ENCODE data around the gene TNS1.
"Not testable (repeated sequence)": the region's sequence is repeated elsewhere in the genome, so short reads cannot be mapped to it uniquely, and the experiment has no call there.

Gene TNS1

DNA sequence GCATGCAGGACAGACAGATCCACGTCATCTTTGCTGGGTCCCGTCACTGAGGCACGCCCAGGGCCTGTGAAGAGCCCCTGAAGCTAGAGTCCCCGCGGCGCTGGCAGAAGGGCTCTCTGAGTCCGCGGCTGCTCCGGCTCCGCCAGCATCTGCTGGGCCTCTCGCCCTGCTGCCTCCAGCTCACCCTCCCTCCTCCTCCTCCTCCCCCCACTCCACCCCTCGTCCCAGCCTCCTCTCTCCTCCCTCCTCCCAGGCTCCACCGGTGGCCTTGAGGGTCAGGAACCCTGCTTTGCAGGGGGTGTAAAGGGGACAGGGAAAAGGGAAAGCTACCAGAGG, at the start of gene TNS1:
Gene TNS1, minus strand, starts transcription at position 151 of the 336 bp plus-strand sequence. Its CDS starts 123 bp downstream, at position 28.
- no peaks in the 10 kb centered on the region for H3K4me1 ChIP-seq (ENCODE audit: control insufficient read depth, insufficient read depth, low read length)
- no peaks in the 10 kb centered on the region for H3K36me3 ChIP-seq (ENCODE audit: control insufficient read depth, insufficient read depth, low read length)
- H3K9me3 ChIP-seq (ENCODE audit: control insufficient read depth, insufficient read depth, low read length), result no peaks in the 10 kb centered on the region
- H3K27me3 ChIP-seq (ENCODE audit: control insufficient read depth, insufficient read depth, low read length), result peaks cover 12% of the 10 kb centered on the region
- H3K4me3 ChIP-seq (ENCODE audit: low read depth, low read length), result no peak within 1 kb of the TSS
- no peak within 1 kb of the TSS for H3K9ac ChIP-seq (ENCODE audit: low read depth, low read length)

DNA sequence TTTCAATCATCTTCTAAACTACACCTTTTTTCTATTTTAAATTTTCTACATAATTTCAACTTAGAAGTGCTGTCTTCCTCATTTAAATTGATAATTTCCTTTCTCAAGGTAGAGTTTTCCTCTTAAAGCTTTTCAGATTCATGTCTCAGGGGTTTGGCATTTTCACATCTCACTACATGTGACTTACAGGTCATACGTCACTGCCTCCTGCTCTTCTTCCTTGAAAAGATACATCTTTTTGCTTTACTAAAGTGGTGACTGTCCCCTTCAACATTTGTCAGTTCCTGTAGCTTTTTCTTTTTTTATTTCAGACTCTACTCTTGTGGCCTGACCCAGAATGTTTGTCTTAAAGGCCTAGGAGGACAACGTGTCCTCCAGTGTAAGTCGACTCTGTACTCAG, 49.1 kb upstream of the TNS1 start:
- Histone ChIP-seq H3K27me3 (ENCODE audit: control insufficient read depth, insufficient read depth, low read length) (no peaks in the 10 kb centered on the region), H3K36me3 (ENCODE audit: control insufficient read depth, insufficient read depth, low read length) (no peaks in the 10 kb centered on the region), H3K4me1 (ENCODE audit: control insufficient read depth, insufficient read depth, low read length) (no peaks in the 10 kb centered on the region), H3K4me3 (ENCODE audit: low read depth, low read length) (no peak overlapping the region), H3K9ac (ENCODE audit: low read depth, low read length) (no peak overlapping the region), H3K9me3 (ENCODE audit: control insufficient read depth, insufficient read depth, low read length) (no peaks in the 10 kb centered on the region)

DNA sequence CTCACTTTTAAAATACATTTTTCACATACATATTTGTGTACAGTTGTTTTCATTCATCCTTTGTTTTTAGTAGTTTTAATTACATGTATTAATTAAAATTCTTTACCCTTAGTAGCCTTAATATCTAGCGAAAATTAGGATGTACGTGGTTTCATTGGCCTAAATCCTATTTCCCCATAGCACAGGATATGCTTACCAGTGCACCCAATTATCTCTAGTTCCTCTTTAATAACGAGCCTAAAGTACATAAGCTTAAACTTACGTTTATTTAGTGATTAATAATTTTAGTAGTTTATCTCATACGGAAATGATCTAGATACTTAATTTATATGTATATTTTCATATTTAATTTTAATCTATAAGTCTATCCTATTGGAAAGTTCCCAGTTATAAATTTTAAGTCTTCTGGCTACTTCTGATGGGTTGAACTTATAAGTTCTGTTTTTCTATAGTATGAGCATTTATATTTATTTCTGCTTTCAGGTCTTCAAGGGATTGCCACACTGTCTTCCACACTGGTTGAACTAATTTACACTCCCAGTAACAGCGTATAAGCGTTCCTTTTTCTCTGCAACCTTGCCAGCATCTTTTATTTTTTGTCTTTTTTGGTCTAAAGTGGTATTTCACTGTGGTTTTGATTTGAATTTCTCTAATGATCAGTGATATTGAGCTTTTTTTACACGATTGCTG, 44.9 kb upstream of the TNS1 start:
- no peaks in the 10 kb centered on the region for H3K9me3 ChIP-seq (ENCODE audit: control insufficient read depth, insufficient read depth, low read length)
- no peaks in the 10 kb centered on the region for H3K4me1 ChIP-seq (ENCODE audit: control insufficient read depth, insufficient read depth, low read length)
- H3K4me3 ChIP-seq (ENCODE audit: low read depth, low read length), result no peak overlapping the region
- H3K27me3 ChIP-seq (ENCODE audit: control insufficient read depth, insufficient read depth, low read length), result no peaks in the 10 kb centered on the region
- H3K36me3 ChIP-seq (ENCODE audit: control insufficient read depth, insufficient read depth, low read length), result no peaks in the 10 kb centered on the region
- H3K9ac ChIP-seq (ENCODE audit: low read depth, low read length), result no peak overlapping the region

DNA sequence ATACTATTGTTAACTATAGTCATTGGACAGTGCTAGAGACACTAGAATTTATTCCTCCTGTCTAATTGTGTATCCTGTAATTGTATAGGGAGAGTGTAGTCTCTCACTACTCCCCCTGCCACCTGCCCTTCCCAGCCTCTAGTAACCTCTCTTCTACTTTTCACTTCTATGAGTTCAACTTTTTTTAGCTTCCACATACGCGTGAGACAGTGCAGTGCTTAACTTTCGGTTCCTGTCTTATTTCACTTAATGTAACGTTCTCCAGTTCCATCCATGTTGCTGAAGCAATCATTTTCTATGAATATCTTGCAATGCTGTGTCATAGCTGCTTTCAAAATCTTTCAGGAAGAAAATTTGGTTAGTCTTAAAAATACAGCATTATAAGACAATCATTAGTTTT, 43.4 kb upstream of the TNS1 start:
- Histone ChIP-seq H3K4me1 (ENCODE audit: control insufficient read depth, insufficient read depth, low read length) (no peaks in the 10 kb centered on the region), H3K9ac (ENCODE audit: low read depth, low read length) (no peak overlapping the region), H3K9me3 (ENCODE audit: control insufficient read depth, insufficient read depth, low read length) (no peaks in the 10 kb centered on the region), H3K27me3 (ENCODE audit: control insufficient read depth, insufficient read depth, low read length) (no peaks in the 10 kb centered on the region), H3K4me3 (ENCODE audit: low read depth, low read length) (no peak overlapping the region), H3K36me3 (ENCODE audit: control insufficient read depth, insufficient read depth, low read length) (no peaks in the 10 kb centered on the region)

DNA sequence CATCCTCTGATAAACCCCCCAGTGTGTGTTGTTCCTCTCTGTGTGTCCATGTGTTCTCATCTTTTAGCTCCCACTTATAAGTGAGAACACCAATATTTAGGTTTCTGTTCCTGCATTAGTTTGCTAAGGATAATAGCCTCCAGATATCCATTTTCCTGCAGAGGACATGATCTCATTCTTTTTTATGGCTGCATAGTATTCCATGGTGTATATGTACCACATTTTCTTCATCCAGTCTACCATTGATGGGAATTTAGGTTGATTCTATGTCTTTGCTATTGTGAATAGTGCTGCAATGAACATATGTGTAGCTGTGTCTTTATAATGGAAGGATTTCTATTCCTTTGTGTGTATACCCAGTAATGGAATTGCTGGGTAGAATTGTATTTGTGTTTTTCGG, 41.8 kb upstream of the TNS1 start:
- H3K36me3 ChIP-seq (ENCODE audit: control insufficient read depth, insufficient read depth, low read length); H3K4me3 ChIP-seq (ENCODE audit: low read depth, low read length); H3K27me3 ChIP-seq (ENCODE audit: control insufficient read depth, insufficient read depth, low read length); H3K9me3 ChIP-seq (ENCODE audit: control insufficient read depth, insufficient read depth, low read length); H3K9ac ChIP-seq (ENCODE audit: low read depth, low read length); H3K4me1 ChIP-seq (ENCODE audit: control insufficient read depth, insufficient read depth, low read length): not testable (repeated sequence)

DNA sequence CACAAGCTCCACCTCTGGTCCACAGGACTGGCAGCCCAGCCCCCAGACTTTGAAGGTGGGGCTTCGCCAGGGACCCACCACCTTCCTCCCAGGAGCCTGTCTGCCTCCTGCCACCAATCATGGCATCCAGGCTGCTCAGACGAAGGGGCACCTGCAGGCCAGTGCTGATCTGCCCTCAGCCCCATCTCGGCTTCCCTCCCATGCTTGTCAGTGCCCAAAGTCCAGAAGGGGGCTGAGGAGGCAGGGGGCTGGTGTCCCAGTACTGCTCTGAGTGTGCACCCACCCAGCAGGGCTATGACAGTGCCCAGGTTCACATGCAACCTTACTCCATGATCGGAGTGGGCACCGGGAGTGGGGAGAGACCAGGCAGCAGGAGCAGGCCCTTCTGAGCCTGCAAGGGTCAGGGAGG, 40.9 kb upstream of the TNS1 start:
- H3K9ac ChIP-seq (ENCODE audit: low read depth, low read length), result no peak overlapping the region
- H3K27me3 ChIP-seq (ENCODE audit: control insufficient read depth, insufficient read depth, low read length), result no peaks in the 10 kb centered on the region
- no peaks in the 10 kb centered on the region for H3K36me3 ChIP-seq (ENCODE audit: control insufficient read depth, insufficient read depth, low read length)
- no peaks in the 10 kb centered on the region for H3K4me1 ChIP-seq (ENCODE audit: control insufficient read depth, insufficient read depth, low read length)
- H3K9me3 ChIP-seq (ENCODE audit: control insufficient read depth, insufficient read depth, low read length), result no peaks in the 10 kb centered on the region
- no peak overlapping the region for H3K4me3 ChIP-seq (ENCODE audit: low read depth, low read length)

DNA sequence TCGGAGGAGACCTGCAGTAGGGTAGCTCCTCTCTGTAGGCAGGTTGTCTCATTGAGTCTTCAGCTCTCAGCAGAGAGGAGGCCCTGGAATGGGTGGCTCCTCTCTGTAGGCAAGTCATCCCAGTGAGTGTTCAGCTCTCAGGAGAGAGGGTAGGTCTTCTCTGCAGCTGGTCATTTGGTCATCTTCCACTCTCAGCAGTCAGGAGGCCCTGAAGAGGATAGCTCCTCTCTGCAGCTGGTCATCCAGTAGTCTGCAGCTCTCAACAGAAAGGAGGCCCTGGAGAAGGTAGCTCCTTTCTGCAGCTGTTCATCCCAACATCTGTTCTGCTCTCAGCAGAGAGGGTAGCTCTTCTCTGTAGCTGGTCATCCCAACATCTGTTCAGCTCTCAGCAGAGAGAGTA, 40.3 kb upstream of the TNS1 start:
- no peaks in the 10 kb centered on the region for H3K36me3 ChIP-seq (ENCODE audit: control insufficient read depth, insufficient read depth, low read length)
- H3K27me3 ChIP-seq (ENCODE audit: control insufficient read depth, insufficient read depth, low read length), result no peaks in the 10 kb centered on the region
- no peak overlapping the region for H3K9ac ChIP-seq (ENCODE audit: low read depth, low read length)
- no peaks in the 10 kb centered on the region for H3K4me1 ChIP-seq (ENCODE audit: control insufficient read depth, insufficient read depth, low read length)
- no peak overlapping the region for H3K4me3 ChIP-seq (ENCODE audit: low read depth, low read length)
- no peaks in the 10 kb centered on the region for H3K9me3 ChIP-seq (ENCODE audit: control insufficient read depth, insufficient read depth, low read length)

DNA sequence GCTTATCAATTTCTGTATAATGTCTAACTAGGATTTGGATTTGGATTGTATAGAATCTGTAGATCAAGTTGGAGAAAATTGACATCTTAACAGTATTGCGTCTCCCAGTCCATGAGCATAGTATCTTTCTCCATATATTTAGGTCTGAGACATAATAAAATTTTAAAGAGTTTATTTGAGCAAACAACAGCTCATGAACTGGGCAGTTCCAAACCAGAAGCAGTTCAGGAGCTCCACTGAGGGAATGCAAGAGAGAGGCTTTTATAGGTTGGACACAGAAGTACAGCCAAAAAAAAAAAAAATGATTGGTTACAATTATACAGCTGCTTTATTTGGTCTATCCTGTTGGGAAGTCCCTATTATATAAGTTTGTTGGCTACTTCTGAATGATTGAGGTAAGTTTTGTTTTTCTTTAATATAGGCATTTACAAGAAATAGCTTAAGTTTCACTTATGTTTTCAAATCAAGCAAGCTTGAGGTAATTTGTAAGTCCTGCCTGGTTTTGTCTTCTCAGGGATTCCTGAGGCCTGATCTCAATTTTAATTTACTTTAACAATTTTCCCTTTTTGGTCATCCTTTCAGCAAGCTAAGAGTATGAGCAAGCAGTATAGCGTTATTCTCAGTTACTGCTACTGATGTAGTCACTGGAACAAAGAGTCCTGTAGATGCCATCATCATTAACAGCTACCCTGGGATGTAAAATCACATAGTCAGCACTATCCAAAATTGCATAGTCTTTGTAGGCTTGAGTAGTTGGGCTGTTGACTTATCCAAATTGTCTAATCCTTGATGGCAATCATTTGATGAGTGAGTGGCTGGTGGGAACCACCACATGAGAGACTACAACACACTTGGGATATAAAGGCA, 38.7 kb upstream of the TNS1 start:
- Histone ChIP-seq H3K4me1 (ENCODE audit: control insufficient read depth, insufficient read depth, low read length) (no peaks in the 10 kb centered on the region), H3K27me3 (ENCODE audit: control insufficient read depth, insufficient read depth, low read length) (no peaks in the 10 kb centered on the region)

DNA sequence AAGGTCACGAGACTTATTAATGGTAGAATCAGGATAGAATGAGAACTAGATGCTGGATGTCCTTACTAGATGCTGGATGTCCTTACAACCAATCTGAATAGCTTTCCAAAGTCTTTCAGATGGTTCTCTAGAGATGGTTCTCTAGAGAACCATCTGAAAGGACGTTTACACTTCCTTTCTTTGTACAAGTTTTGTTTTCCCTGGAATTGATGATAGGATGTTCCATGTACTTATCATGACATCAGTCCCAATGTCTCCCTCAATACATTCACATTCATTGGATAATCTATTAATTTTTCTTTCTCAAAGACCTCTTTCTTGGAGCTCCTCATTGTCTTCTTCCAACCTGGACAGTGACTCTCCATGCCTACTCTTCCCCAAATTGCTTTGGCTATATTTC, 38.1 kb upstream of the TNS1 start:
- Histone ChIP-seq H3K4me1 (ENCODE audit: control insufficient read depth, insufficient read depth, low read length) (no peaks in the 10 kb centered on the region), H3K36me3 (ENCODE audit: control insufficient read depth, insufficient read depth, low read length) (no peaks in the 10 kb centered on the region), H3K9ac (ENCODE audit: low read depth, low read length) (no peak overlapping the region), H3K4me3 (ENCODE audit: low read depth, low read length) (no peak overlapping the region), H3K27me3 (ENCODE audit: control insufficient read depth, insufficient read depth, low read length) (no peaks in the 10 kb centered on the region), H3K9me3 (ENCODE audit: control insufficient read depth, insufficient read depth, low read length) (no peaks in the 10 kb centered on the region)

More for the DNA sequence above, 38.7 kb upstream of the TNS1 start:
- H3K4me3 ChIP-seq (ENCODE audit: low read depth, low read length), result no peak overlapping the region
- no peaks in the 10 kb centered on the region for H3K9me3 ChIP-seq (ENCODE audit: control insufficient read depth, insufficient read depth, low read length)
- H3K9ac ChIP-seq (ENCODE audit: low read depth, low read length), result no peak overlapping the region
- no peaks in the 10 kb centered on the region for H3K36me3 ChIP-seq (ENCODE audit: control insufficient read depth, insufficient read depth, low read length)

DNA sequence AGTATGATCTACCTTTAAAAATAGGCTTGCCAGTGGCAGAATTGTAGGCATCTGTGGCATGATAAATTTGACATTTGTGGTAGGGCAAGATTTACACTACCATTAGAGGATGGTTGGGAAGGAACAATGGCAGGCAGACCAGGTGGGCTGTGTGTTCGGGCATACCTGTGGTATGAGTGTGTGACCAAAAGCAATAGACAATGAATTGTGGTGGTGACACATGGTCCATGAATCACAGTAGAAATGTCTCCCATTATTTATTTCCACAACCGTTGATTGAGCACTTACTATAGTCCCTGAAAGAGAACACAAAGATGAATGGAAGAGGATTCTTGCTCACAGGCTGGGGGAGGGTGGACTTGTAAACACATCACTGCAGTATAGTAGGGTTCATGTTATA, 36.4 kb upstream of the TNS1 start:
- Histone ChIP-seq H3K9ac (ENCODE audit: low read depth, low read length) (no peak overlapping the region), H3K36me3 (ENCODE audit: control insufficient read depth, insufficient read depth, low read length) (no peaks in the 10 kb centered on the region), H3K27me3 (ENCODE audit: control insufficient read depth, insufficient read depth, low read length) (peaks cover 8% of the 10 kb centered on the region), H3K4me1 (ENCODE audit: control insufficient read depth, insufficient read depth, low read length) (no peaks in the 10 kb centered on the region), H3K4me3 (ENCODE audit: low read depth, low read length) (no peak overlapping the region), H3K9me3 (ENCODE audit: control insufficient read depth, insufficient read depth, low read length) (no peaks in the 10 kb centered on the region)

DNA sequence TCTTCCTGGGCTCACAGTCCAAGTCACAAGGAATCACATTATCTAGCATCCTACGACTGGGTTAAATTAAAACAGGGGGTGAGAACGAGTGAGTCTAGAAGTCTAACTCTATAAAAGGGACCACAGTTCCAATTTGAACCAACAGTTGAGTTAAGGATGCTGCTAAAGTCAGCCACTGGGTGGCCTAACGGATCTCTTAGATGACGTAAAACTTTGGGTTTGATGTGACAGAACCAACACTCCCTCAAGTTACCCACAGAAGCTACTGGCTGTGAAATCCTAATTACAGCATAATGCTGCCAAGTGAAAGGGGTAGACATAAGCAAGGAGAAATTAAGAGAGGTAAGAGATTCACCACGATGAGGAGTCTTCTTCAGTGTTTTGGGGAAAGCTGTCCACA, 33.6 kb upstream of the TNS1 start:
- Histone ChIP-seq H3K27me3 (ENCODE audit: control insufficient read depth, insufficient read depth, low read length) (peaks cover 32% of the 10 kb centered on the region), H3K9me3 (ENCODE audit: control insufficient read depth, insufficient read depth, low read length) (no peaks in the 10 kb centered on the region), H3K36me3 (ENCODE audit: control insufficient read depth, insufficient read depth, low read length) (no peaks in the 10 kb centered on the region), H3K4me3 (ENCODE audit: low read depth, low read length) (no peak overlapping the region), H3K4me1 (ENCODE audit: control insufficient read depth, insufficient read depth, low read length) (no peaks in the 10 kb centered on the region), H3K9ac (ENCODE audit: low read depth, low read length) (no peak overlapping the region)

DNA sequence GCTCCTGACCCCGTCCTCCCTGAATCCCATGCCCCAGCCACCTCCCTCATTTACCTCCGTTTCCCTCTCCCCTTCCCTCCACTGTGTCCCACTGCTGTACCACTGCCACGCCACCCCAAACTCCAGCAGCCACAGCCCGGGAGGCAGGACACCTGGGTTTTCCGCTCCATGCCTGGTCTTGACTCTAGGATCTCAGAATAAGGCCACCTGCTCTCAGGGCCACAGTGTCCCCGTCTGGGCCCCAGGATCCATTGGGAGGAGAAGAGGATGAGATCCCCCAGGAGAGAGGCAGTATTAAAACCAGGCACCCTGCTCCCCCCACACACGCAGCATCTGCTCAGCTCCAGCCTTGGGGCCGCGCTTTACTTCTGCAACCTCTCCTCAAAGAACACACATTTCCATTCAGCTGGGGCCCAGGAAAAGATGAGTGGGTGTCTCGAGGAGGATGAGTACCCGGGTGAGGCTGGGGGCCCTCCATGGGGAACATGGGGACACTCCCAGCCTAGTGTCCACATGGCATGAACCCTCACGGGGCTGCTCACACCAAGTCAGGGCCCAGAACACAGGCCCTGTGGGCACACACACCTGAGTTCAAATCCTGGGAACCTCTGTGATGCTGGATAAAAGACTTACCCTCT, 32.8 kb upstream of the TNS1 start:
- H3K4me3 ChIP-seq (ENCODE audit: low read depth, low read length), result no peak overlapping the region
- no peaks in the 10 kb centered on the region for H3K4me1 ChIP-seq (ENCODE audit: control insufficient read depth, insufficient read depth, low read length)
- H3K9ac ChIP-seq (ENCODE audit: low read depth, low read length), result no peak overlapping the region
- no peaks in the 10 kb centered on the region for H3K36me3 ChIP-seq (ENCODE audit: control insufficient read depth, insufficient read depth, low read length)
- peaks cover 37% of the 10 kb centered on the region for H3K27me3 ChIP-seq (ENCODE audit: control insufficient read depth, insufficient read depth, low read length)
- no peaks in the 10 kb centered on the region for H3K9me3 ChIP-seq (ENCODE audit: control insufficient read depth, insufficient read depth, low read length)

Measured in iPS-15b (cell line).